ENCODE results near the gene UGCG. TPM values are rescaled to one million over a fixed set of nuclear protein-coding genes. Genes with fewer than 3 reads are reported as not detected.

The UGCG gene
- total RNA-seq, 4 donors from 2014 or later: 25.0 to 203 (median 59.7) TPM

GRCh38 chr9:111919875-111920274 is 23.3 kb downstream of the UGCG start:
- TF ChIP-seq CTCF (IDR thresholded peaks at IDR 0.05): no peak
- ATAC-seq (ENCODE audit: low FRiP score) (no peak), DNase-seq (ENCODE audit: low spot score) (no peak)

- no peak for TF ChIP-seq CTCF (IDR thresholded peaks at IDR 0.05)
- no peak for ATAC-seq (ENCODE audit: low FRiP score)
- no peak for DNase-seq (ENCODE audit: low spot score)
Observed at GRCh38 chr9:111920531-111920930, 23.9 kb downstream of the UGCG start.

GRCh38 chr9:111922324-111923013 is 25.9 kb downstream of the UGCG start:
- TF ChIP-seq CTCF (IDR thresholded peaks at IDR 0.05): no peak
- no peak for ATAC-seq (ENCODE audit: low FRiP score)
- no peak for DNase-seq (ENCODE audit: low spot score)

- DNase-seq (ENCODE audit: low spot score) (no peak), ATAC-seq (ENCODE audit: low FRiP score) (no peak)
- TF ChIP-seq CTCF (IDR thresholded peaks at IDR 0.05): no peak
Observed at GRCh38 chr9:111924281-111924680, 27.7 kb downstream of the UGCG start.

- ATAC-seq (ENCODE audit: low FRiP score) (no peak), DNase-seq (ENCODE audit: low spot score) (no peak)
- TF ChIP-seq CTCF (IDR thresholded peaks at IDR 0.05): no peak
Observed at GRCh38 chr9:111925017-111925770, 28.6 kb downstream of the UGCG start.

- no peak for TF ChIP-seq CTCF (IDR thresholded peaks at IDR 0.05)
- no peak for DNase-seq (ENCODE audit: low spot score)
Observed at GRCh38 chr9:111925784-111926183, 29.2 kb downstream of the UGCG start.

GRCh38 chr9:111926421-111926875 is 29.8 kb downstream of the UGCG start:
- ATAC-seq (ENCODE audit: low FRiP score): no peak
- DNase-seq (ENCODE audit: low spot score): no peak
- no peak for TF ChIP-seq CTCF (IDR thresholded peaks at IDR 0.05)

More at GRCh38 chr9:111925784-111926183, 29.2 kb downstream of the UGCG start:
- ATAC-seq (ENCODE audit: low FRiP score): no peak
